ENCODE data around the gene MT3.

MT3 gene

GRCh38 chr16:56634715-56635440 lies 45.5 kb downstream of the MT3 start:
- TF ChIP-seq, protein P1, sequence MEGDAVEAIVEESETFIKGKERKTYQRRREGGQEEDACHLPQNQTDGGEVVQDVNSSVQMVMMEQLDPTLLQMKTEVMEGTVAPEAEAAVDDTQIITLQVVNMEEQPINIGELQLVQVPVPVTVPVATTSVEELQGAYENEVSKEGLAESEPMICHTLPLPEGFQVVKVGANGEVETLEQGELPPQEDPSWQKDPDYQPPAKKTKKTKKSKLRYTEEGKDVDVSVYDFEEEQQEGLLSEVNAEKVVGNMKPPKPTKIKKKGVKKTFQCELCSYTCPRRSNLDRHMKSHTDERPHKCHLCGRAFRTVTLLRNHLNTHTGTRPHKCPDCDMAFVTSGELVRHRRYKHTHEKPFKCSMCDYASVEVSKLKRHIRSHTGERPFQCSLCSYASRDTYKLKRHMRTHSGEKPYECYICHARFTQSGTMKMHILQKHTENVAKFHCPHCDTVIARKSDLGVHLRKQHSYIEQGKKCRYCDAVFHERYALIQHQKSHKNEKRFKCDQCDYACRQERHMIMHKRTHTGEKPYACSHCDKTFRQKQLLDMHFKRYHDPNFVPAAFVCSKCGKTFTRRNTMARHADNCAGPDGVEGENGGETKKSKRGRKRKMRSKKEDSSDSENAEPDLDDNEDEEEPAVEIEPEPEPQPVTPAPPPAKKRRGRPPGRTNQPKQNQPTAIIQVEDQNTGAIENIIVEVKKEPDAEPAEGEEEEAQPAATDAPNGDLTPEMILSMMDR (IDR thresholded peaks at IDR 0.05; ENCODE audit: borderline replicate concordance, control extremely low read depth, extremely low read depth, insufficient read depth, missing control alignments): no peak
- no peak for DNase-seq (ENCODE audit: low spot score)
- in situ Hi-C loops (cut with MboI; ENCODE audit: low sequenced_read_pairs, unreplicated experiment): no loop called here

- in situ Hi-C loops (cut with MboI; ENCODE audit: low sequenced_read_pairs, unreplicated experiment): no loop called here
- DNase-seq (ENCODE audit: low spot score): no peak
Observed at GRCh38 chr16:56635441-56635967, 46.2 kb downstream of the MT3 start.

GRCh38 chr16:56636616-56637413 lies 47.5 kb downstream of the MT3 start:
- no peak for DNase-seq (ENCODE audit: low spot score)
- TF ChIP-seq, protein P1 (IDR thresholded peaks at IDR 0.05; ENCODE audit: borderline replicate concordance, control extremely low read depth, extremely low read depth, insufficient read depth, missing control alignments): no peak
- in situ Hi-C loops (cut with MboI; ENCODE audit: low sequenced_read_pairs, unreplicated experiment): no loop called here

More at GRCh38 chr16:56635441-56635967, 46.2 kb downstream of the MT3 start:
- TF ChIP-seq, protein P1 (IDR thresholded peaks at IDR 0.05; ENCODE audit: borderline replicate concordance, control extremely low read depth, extremely low read depth, insufficient read depth, missing control alignments): no peak

DNA sequence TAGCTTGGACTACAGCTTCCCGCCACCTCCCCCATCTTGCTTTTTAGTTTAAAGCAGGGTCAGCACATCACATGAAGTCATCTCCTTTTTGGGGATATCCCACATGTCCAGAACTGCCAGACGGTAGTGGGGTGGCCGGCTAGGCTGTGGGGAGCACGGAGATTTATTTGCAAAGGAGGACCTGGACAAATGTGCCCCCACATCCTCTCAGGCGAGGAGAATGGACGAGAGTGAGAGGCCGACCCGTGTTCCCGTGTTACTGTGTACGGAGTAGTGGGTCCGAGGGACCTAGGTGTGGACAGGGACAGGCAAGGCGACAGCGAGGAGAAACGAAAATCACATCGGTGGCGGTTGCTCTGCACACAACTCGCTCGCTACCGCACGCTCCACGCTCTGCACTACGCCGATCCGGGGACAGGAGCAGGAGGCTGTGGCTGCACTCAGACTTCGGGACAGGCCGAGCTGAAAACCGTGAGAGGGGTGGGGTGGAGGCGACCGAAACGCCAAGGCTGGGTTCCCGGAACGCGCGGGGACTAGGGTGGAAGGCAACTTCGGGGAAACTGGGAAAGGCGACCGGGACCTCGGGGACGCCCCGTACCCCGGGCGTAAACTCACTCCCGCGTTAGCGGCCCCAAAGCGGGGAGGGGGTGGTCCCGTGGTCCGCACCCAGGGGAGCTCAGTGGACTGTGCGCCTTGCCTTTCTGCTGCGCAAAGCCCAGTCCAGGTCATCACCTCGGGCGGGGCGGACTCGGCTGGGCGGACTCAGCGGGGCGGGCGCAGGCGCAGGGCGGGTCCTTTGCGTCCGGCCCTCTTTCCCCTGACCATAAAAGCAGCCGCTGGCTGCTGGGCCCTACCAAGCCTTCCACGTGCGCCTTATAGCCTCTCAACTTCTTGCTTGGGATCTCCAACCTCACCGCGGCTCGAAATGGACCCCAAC lies 48.8 kb downstream of the MT3 start, which contains the start of gene MT1A:
Gene MT1A (plus strand): TSS at position 853 of the 937 bp plus-strand sequence. CDS start 73 bp downstream, at position 926.
- TF ChIP-seq, protein P1 (IDR thresholded peaks at IDR 0.05; ENCODE audit: borderline replicate concordance, control extremely low read depth, extremely low read depth, insufficient read depth, missing control alignments): no peak
- in situ Hi-C loops (cut with MboI; ENCODE audit: low sequenced_read_pairs, unreplicated experiment): no loop called here
- DNase-seq (ENCODE audit: low spot score): no peak

- DNase-seq (ENCODE audit: low spot score): no peak
- in situ Hi-C loops (cut with MboI; ENCODE audit: low sequenced_read_pairs, unreplicated experiment): no loop called here
- TF ChIP-seq, protein P1 (IDR thresholded peaks at IDR 0.05; ENCODE audit: borderline replicate concordance, control extremely low read depth, extremely low read depth, insufficient read depth, missing control alignments): no peak
Observed at GRCh38 chr16:56639045-56639444, 49.7 kb downstream of the MT3 start.

DNA sequence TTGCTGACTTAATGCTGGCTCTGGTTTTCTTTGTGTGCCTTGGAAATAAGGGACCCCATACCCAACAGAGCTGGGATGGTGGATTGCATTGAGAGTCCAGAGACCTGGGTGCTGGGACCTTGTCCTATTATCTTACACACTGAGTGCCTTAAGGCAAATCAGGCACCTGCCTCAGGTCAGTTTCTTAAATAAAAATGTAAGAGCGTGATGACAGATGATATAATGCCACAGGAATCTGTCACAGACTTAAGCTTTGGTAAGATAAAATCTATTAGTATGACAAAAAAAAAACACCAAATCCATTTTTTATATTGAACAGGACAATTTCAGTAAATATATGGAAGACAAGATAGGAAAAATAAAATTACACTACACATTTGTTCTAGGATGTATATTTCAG lies 50.7 kb downstream of the MT3 start:
- no peak for DNase-seq (ENCODE audit: low spot score)
- TF ChIP-seq, protein P1 (IDR thresholded peaks at IDR 0.05; ENCODE audit: borderline replicate concordance, control extremely low read depth, extremely low read depth, insufficient read depth, missing control alignments): no peak
- in situ Hi-C loops (cut with MboI; ENCODE audit: low sequenced_read_pairs, unreplicated experiment): no loop called here

All from GM13976 (cell line).